ENCODE measurements around the gene ADIPOR2. TPM values are rescaled to one million over a fixed set of nuclear protein-coding genes. Genes with fewer than 3 reads are reported as not detected.

ADIPOR2 gene
- total RNA-seq, 1 donor from 2014 or later: 29.6 TPM

- Histone ChIP-seq H3K4me2 (no peak overlapping the region), H3K4me3 (no peak overlapping the region), H2AFZ (replicated peaks) (no peak overlapping the region), H4K20me1 (ENCODE audit: low read depth) (no peaks in the 10 kb centered on the region), H3K36me3 (no peaks in the 10 kb centered on the region), H3K79me2 (ENCODE audit: low read depth) (no peaks in the 10 kb centered on the region), H3K9ac (no peak overlapping the region), H3K9me3 (ENCODE audit: low read depth) (no peaks in the 10 kb centered on the region), H3K4me1 (no peaks in the 10 kb centered on the region), H3K27me3 (peaks cover 34% of the 10 kb centered on the region), H3K27ac (no peak overlapping the region), H3F3A (ENCODE audit: low read depth) (peaks cover 7% of the 10 kb centered on the region)
- Mint-ChIP-seq H3K9me3 (no peaks in the 10 kb centered on the region), H3K27ac (no peak overlapping the region), H3K4me3 (no peak overlapping the region), H3K4me1 (peaks cover 4% of the 10 kb centered on the region), H3K27me3 (ENCODE audit: insufficient read depth, low read depth) (peaks cover 4% of the 10 kb centered on the region), H3K36me3 (no peaks in the 10 kb centered on the region)
- DNase-seq (ENCODE audit: low spot score): no peak
- TF ChIP-seq EZH2phosphoT487 (IDR thresholded peaks at IDR 0.05) (no peak), EZH2 (IDR thresholded peaks at IDR 0.05) (no peak)
- TF ChIP-seq, protein P1, sequence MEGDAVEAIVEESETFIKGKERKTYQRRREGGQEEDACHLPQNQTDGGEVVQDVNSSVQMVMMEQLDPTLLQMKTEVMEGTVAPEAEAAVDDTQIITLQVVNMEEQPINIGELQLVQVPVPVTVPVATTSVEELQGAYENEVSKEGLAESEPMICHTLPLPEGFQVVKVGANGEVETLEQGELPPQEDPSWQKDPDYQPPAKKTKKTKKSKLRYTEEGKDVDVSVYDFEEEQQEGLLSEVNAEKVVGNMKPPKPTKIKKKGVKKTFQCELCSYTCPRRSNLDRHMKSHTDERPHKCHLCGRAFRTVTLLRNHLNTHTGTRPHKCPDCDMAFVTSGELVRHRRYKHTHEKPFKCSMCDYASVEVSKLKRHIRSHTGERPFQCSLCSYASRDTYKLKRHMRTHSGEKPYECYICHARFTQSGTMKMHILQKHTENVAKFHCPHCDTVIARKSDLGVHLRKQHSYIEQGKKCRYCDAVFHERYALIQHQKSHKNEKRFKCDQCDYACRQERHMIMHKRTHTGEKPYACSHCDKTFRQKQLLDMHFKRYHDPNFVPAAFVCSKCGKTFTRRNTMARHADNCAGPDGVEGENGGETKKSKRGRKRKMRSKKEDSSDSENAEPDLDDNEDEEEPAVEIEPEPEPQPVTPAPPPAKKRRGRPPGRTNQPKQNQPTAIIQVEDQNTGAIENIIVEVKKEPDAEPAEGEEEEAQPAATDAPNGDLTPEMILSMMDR (IDR thresholded peaks at IDR 0.05): no peak
Measured at GRCh38 chr12:1657688-1658087, 33.2 kb upstream of the ADIPOR2 start.

DNA sequence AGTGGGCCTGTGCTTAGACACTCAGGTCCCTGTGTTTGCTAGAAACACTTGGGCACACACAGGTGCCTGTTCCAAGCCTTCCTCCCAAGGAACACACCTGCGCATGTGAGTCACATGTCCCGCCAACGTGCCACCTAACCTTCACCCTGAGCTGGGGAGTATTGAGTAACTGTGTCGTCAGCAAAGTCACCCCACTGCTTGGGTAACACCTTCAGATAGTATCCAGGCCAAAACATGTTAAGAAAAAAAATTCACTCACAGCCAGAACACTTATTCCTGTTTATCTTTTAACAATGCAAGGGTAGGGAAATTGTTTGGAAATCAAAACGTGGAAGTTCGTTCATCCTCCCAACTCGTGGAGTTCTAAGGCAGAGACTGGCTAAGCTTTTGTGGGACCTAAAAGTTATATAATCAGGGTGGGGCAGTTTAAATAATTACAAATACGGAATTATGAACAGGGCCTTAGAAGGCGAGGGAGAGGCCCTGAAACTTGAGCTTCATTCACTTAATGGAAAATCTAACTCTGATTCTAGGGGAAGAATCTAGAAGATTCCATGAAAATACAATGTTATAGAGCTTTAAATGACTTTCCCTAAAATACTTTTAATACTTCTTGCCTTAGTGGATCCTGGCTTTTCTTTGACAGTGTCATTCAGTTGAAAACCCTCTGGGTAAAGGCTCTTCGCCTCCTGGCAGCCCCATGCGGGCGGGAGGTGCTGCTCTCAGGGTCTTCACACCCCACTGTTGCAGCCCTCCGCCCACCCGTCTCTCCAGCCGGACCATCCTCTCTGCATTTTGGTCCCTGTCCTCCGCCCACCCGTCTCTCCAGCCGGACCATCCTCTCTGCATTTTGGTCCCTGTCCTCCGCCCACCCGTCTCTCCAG is 30.3 kb upstream of the ADIPOR2 start:
- peaks cover 53% of the 10 kb centered on the region for H3K27me3 ChIP-seq
- peaks cover 19% of the 10 kb centered on the region for H3F3A ChIP-seq (ENCODE audit: low read depth)
- no peak overlapping the region for H3K9ac ChIP-seq
- TF ChIP-seq EZH2 (IDR thresholded peaks at IDR 0.05) (peak; percentile 49), EZH2phosphoT487 (IDR thresholded peaks at IDR 0.05) (no peak)
- H3K9me3 ChIP-seq (ENCODE audit: low read depth): no peaks in the 10 kb centered on the region
- H3K36me3 ChIP-seq: no peaks in the 10 kb centered on the region
- Mint-ChIP-seq H3K9me3 (peaks cover 8% of the 10 kb centered on the region), H3K4me3 (peak overlapping the region; percentile 76), H3K27ac (no peak overlapping the region), H3K27me3 (ENCODE audit: insufficient read depth, low read depth) (peaks cover 13% of the 10 kb centered on the region), H3K36me3 (peaks cover 6% of the 10 kb centered on the region), H3K4me1 (peaks cover 9% of the 10 kb centered on the region)
- no peaks in the 10 kb centered on the region for H4K20me1 ChIP-seq (ENCODE audit: low read depth)
- no peak overlapping the region for H2AFZ ChIP-seq (replicated peaks)
- peak overlapping the region; percentile 34 for H3K4me3 ChIP-seq
- H3K4me2 ChIP-seq: peak overlapping the region; percentile 70
- DNase-seq (ENCODE audit: low spot score): no peak
- H3K4me1 ChIP-seq: no peaks in the 10 kb centered on the region
- no peak overlapping the region for H3K27ac ChIP-seq
- no peaks in the 10 kb centered on the region for H3K79me2 ChIP-seq (ENCODE audit: low read depth)

GRCh38 chr12:1661553-1662335 is 29.1 kb upstream of the ADIPOR2 start:
- Histone ChIP-seq H3K4me3 (peak overlapping the region; percentile 58), H3K27ac (no peak overlapping the region), H3K36me3 (no peaks in the 10 kb centered on the region), H3K79me2 (ENCODE audit: low read depth) (no peaks in the 10 kb centered on the region), H3K27me3 (peaks cover 53% of the 10 kb centered on the region), H2AFZ (replicated peaks) (peak overlapping the region; percentile 51), H4K20me1 (ENCODE audit: low read depth) (no peaks in the 10 kb centered on the region), H3K9me3 (ENCODE audit: low read depth) (no peaks in the 10 kb centered on the region), H3K4me2 (peak overlapping the region; percentile 76), H3K9ac (no peak overlapping the region), H3K4me1 (no peaks in the 10 kb centered on the region), H3F3A (ENCODE audit: low read depth) (peaks cover 19% of the 10 kb centered on the region)
- Mint-ChIP-seq H3K4me3 (peak overlapping the region; percentile 86), H3K9me3 (peaks cover 8% of the 10 kb centered on the region), H3K4me1 (peaks cover 9% of the 10 kb centered on the region), H3K27me3 (ENCODE audit: insufficient read depth, low read depth) (peaks cover 13% of the 10 kb centered on the region), H3K36me3 (peaks cover 6% of the 10 kb centered on the region), H3K27ac (no peak overlapping the region)
- no peak for TF ChIP-seq EZH2 (IDR thresholded peaks at IDR 0.05)
- TF ChIP-seq EZH2phosphoT487 (IDR thresholded peaks at IDR 0.05): peak; percentile 11
- peak; percentile 86 for DNase-seq (ENCODE audit: low spot score)

- peaks cover 19% of the 10 kb centered on the region for H3F3A ChIP-seq (ENCODE audit: low read depth)
Measured at GRCh38 chr12:1662761-1663439, 28.0 kb upstream of the ADIPOR2 start.

More at GRCh38 chr12:1662761-1663439, 28.0 kb upstream of the ADIPOR2 start:
- H3K9me3 ChIP-seq (ENCODE audit: low read depth): no peaks in the 10 kb centered on the region
- H3K27ac ChIP-seq: no peak overlapping the region
- Mint-ChIP-seq H3K4me1 (peaks cover 9% of the 10 kb centered on the region), H3K27me3 (ENCODE audit: insufficient read depth, low read depth) (peaks cover 13% of the 10 kb centered on the region), H3K36me3 (peaks cover 6% of the 10 kb centered on the region), H3K27ac (no peak overlapping the region), H3K4me3 (peak overlapping the region; percentile 82), H3K9me3 (peaks cover 8% of the 10 kb centered on the region)
- no peaks in the 10 kb centered on the region for H4K20me1 ChIP-seq (ENCODE audit: low read depth)
- peak overlapping the region; percentile 94 for H2AFZ ChIP-seq (replicated peaks)
- H3K79me2 ChIP-seq (ENCODE audit: low read depth): no peaks in the 10 kb centered on the region
- H3K4me3 ChIP-seq: peak overlapping the region; percentile 46
- TF ChIP-seq EZH2phosphoT487 (IDR thresholded peaks at IDR 0.05) (peak; percentile 32), EZH2 (IDR thresholded peaks at IDR 0.05) (peak; percentile 47)
- TF ChIP-seq, protein P1 (IDR thresholded peaks at IDR 0.05): peak; percentile 72
- H3K4me2 ChIP-seq: peak overlapping the region; percentile 77
- no peaks in the 10 kb centered on the region for H3K36me3 ChIP-seq
- H3K9ac ChIP-seq: no peak overlapping the region
- peak; percentile 89 for DNase-seq (ENCODE audit: low spot score)
- no peaks in the 10 kb centered on the region for H3K4me1 ChIP-seq
- peaks cover 51% of the 10 kb centered on the region for H3K27me3 ChIP-seq

Data from neural progenitor cell (in vitro differentiated cells).